Nephron (organoid): ENCODE results near the gene PTPRM.

Experiments
- H3K27ac Mint-ChIP-seq, 3 experiments: 2 replicates each; pipeline ENCODE4 v1.8.0; 2020; ENCODE audit warnings: mixed read lengths in 3 of 3, mild to moderate bottlenecking in 2 of 3, moderate library complexity in 1 of 3
- H3K27me3 Mint-ChIP-seq: 2 replicates; pipeline ENCODE4 v1.8.0; 2021; ENCODE audit warnings: low read depth, mild to moderate bottlenecking, moderate library complexity, mixed read lengths
- H3K36me3 Mint-ChIP-seq: 2 replicates; pipeline ENCODE4 v1.8.0; 2020; ENCODE audit warnings: low read depth, mixed read lengths
- H3K4me1 Mint-ChIP-seq: 2 replicates; pipeline ENCODE4 v1.8.0; 2020; ENCODE audit warnings: mixed read lengths
- H3K4me3 Mint-ChIP-seq, 3 experiments: 2 replicates each; pipeline ENCODE4 v1.8.0; 2020; ENCODE audit warnings: mild to moderate bottlenecking in 3 of 3, mixed read lengths in 3 of 3, moderate library complexity in 2 of 3
- H3K9me3 Mint-ChIP-seq: 2 replicates; pipeline ENCODE4 v1.8.0; 2020; ENCODE audit warnings: mixed read lengths
- TF ChIP-seq, protein P1 (sequence below), 3 experiments: fragments of 200-600 bp; sonication (generic); IDR thresholded peaks; one replicate each; pipeline ENCODE4 v1.5.0; 2021; ENCODE audit warnings: antibody characterized with exemption in 3 of 3; ENCODE audit not compliant: unreplicated experiment in 3 of 3

Gene PTPRM

DNA sequence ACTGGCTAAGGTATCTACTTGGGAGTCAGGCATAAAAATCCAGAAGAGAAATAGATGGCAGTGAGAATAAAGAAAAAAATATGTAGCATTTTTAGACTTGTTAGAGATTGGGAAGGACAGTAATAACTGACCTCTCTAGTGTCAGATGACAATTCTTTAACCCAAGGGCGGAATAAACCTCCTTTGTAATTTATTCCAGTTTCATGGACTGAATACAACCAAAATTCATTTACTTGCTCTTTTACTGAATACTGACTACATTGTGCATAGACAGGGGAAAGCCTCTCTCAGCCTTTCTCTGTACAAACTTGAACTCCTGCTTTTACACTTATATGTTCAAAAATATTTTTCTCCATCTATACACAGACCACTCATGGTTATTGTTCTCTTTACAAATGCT lies 566.8 kb downstream of the PTPRM start:
- H3K4me1 Mint-ChIP-seq, result no peaks in the 10 kb centered on the region
- peaks cover 4% of the 10 kb centered on the region for H3K36me3 Mint-ChIP-seq
- no peak overlapping the region for H3K4me3 Mint-ChIP-seq
- no peaks in the 10 kb centered on the region for H3K27me3 Mint-ChIP-seq
- TF ChIP-seq, protein P1, sequence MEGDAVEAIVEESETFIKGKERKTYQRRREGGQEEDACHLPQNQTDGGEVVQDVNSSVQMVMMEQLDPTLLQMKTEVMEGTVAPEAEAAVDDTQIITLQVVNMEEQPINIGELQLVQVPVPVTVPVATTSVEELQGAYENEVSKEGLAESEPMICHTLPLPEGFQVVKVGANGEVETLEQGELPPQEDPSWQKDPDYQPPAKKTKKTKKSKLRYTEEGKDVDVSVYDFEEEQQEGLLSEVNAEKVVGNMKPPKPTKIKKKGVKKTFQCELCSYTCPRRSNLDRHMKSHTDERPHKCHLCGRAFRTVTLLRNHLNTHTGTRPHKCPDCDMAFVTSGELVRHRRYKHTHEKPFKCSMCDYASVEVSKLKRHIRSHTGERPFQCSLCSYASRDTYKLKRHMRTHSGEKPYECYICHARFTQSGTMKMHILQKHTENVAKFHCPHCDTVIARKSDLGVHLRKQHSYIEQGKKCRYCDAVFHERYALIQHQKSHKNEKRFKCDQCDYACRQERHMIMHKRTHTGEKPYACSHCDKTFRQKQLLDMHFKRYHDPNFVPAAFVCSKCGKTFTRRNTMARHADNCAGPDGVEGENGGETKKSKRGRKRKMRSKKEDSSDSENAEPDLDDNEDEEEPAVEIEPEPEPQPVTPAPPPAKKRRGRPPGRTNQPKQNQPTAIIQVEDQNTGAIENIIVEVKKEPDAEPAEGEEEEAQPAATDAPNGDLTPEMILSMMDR (IDR thresholded peaks at IDR 0.05; ENCODE audit: unreplicated experiment in 3 of 3), result no peak
- no peaks in the 10 kb centered on the region for H3K9me3 Mint-ChIP-seq
- no peak overlapping the region for H3K27ac Mint-ChIP-seq

DNA sequence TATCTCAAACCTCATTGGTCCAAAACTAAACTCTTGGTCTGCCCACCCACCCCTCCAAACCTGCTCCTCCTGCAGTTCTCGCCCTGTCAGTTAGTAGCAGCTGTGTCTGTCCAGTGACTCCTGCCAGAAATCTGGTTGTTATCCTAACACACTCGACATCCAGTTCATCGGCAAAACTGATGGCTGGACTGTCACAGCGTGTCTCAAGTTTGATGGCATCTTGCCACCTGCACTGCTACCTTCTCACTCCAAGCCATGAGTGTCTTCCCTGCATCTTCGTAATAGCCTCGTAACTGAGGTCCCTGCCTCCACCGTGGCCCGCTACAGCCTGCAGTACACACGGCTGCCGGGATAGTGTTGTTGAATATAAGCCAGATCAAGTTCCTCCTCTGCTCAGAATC lies 572.0 kb downstream of the PTPRM start:
- TF ChIP-seq, protein P1 (IDR thresholded peaks at IDR 0.05; ENCODE audit: unreplicated experiment in 3 of 3), result no peak
- Mint-ChIP-seq H3K9me3 (no peaks in the 10 kb centered on the region), H3K4me1 (peaks cover 14% of the 10 kb centered on the region), H3K4me3 (no peak overlapping the region), H3K27ac (no peak overlapping the region), H3K27me3 (no peaks in the 10 kb centered on the region), H3K36me3 (peaks cover 4% of the 10 kb centered on the region)

DNA sequence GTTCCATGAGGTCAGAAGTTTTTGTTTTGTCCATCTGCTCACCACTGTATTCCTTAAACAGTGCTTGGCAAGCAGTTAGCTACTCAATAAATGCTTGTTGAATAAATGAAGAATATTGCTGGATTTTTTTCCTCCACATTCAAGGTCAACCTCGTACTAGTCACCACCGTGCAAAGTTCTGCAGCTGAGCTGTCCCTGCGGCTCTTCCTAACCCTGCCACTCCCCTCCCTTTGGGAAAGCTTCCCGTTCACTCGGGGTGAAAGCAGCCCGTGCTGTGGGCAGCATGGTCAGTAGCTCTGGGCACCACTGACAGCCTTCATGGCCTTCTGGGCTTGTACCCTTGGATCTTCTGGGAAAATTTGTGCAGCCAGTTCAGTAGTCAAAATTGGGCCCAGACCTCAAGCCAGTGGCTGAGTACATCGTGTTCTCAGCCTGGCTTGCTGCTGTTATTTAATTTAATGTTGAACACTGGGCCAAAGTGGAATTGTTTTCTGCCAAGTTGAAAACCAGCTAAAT lies 572.8 kb downstream of the PTPRM start:
- Mint-ChIP-seq H3K4me1 (peaks cover 14% of the 10 kb centered on the region), H3K27me3 (no peaks in the 10 kb centered on the region), H3K27ac (peak overlapping the region in 1 of 3 experiments; percentile 1), H3K4me3 (no peak overlapping the region), H3K9me3 (peaks cover 4% of the 10 kb centered on the region), H3K36me3 (peaks cover 12% of the 10 kb centered on the region)
- TF ChIP-seq, protein P1 (IDR thresholded peaks at IDR 0.05; ENCODE audit: unreplicated experiment in 3 of 3), result no peak

DNA sequence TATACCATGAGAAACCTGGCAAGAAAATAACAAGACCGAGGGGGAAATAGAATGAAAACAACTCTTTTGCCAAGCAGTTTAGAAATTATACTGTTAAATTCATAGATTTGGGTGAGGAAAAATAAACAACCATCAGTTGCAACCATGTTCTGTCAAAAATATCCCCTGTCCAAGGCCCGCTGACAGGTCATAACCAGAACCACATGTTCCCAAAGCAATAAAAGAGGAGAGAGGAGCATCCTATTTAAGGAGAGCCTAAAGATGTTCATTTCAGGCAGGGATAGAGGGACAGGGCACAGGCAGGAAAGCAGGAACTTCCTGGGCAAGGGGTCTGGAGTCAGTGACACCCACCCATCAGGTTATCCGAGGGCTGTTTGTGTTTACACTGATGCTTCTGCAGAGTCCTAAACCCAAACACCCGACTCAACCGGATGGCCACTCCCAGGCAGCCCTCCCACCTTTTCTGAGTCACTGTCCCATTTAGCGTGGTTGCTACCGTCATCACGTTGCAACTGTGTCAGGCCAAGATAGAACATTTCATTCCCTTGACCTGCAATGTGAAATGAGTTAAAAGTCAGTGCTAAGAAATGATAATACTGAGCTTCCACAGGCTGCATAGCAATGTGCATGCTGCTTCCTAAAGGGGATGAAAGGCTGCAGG lies 573.9 kb downstream of the PTPRM start:
- H3K36me3 Mint-ChIP-seq, result peaks cover 13% of the 10 kb centered on the region
- H3K27me3 Mint-ChIP-seq, result no peaks in the 10 kb centered on the region
- no peak overlapping the region for H3K27ac Mint-ChIP-seq
- peaks cover 4% of the 10 kb centered on the region for H3K9me3 Mint-ChIP-seq
- no peak overlapping the region for H3K4me3 Mint-ChIP-seq
- H3K4me1 Mint-ChIP-seq, result peaks cover 14% of the 10 kb centered on the region
- TF ChIP-seq, protein P1 (IDR thresholded peaks at IDR 0.05; ENCODE audit: unreplicated experiment in 3 of 3), result no peak

DNA sequence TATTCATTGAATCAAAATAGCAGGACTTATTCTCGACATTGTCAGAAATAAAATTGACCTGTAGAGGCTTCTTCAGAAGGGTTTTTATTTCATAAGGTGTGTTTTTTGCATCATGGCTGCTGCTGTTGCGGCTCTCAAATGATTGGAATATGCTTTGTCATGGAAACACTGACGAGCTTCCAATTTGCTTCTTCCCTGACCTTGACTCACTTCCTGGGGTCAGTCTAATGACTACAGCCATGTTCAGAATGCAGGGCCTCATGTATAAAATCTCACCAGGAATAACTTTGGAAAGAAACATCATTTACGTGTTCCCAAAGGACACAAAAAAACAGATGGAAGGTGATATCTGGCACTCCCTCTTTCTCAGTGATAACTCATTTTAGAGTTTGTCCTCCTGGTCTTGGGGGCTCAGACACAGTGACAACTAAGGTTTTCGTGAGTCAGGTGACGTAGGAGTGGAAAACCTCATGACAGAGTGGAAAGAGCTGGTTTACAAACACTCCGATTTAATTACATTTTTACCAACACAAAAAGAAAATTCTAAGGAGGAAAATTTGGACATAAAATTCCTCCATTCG lies 575.1 kb downstream of the PTPRM start:
- Mint-ChIP-seq H3K4me3 (no peak overlapping the region), H3K27me3 (no peaks in the 10 kb centered on the region), H3K36me3 (peaks cover 26% of the 10 kb centered on the region), H3K9me3 (peaks cover 7% of the 10 kb centered on the region), H3K27ac (no peak overlapping the region), H3K4me1 (peaks cover 14% of the 10 kb centered on the region)
- TF ChIP-seq, protein P1 (IDR thresholded peaks at IDR 0.05; ENCODE audit: unreplicated experiment in 3 of 3), result no peak

- Mint-ChIP-seq H3K27me3 (no peaks in the 10 kb centered on the region), H3K4me1 (peaks cover 14% of the 10 kb centered on the region), H3K27ac (no peak overlapping the region), H3K4me3 (no peak overlapping the region), H3K9me3 (peaks cover 14% of the 10 kb centered on the region), H3K36me3 (peaks cover 33% of the 10 kb centered on the region)
- TF ChIP-seq, protein P1 (IDR thresholded peaks at IDR 0.05; ENCODE audit: unreplicated experiment in 3 of 3), result no peak
Measured at GRCh38 chr18:8142932-8143331, 575.8 kb downstream of the PTPRM start.
